HG02973 (cell line): ENCODE results near the gene IL31RA.
A peak's percentile ranks its signal among the peaks of the same experiment; 100 is the strongest.
"Not testable (repeated sequence)": the region's sequence is repeated elsewhere in the genome, so short reads cannot be mapped to it uniquely, and the experiment has no call there.

Source experiments
- ATAC-seq: cut with Tn5 transposase; IDR thresholded peaks from one replicate; pipeline ENCODE4 v1.9.1; 2021; ENCODE audit warnings: moderate library complexity; ENCODE audit not compliant: unreplicated experiment

Gene IL31RA

GRCh38 chr5:55850839-55851674 is at the start of gene IL31RA:
Gene IL31RA (plus strand): TSS chr5:55851357. CDS start chr5:55851571, 214 bp downstream.
- ATAC-seq = no peak

- ATAC-seq = not testable (repeated sequence)
Measured at GRCh38 chr5:55808814-55809213, 42.3 kb upstream of the IL31RA start.

- not testable (repeated sequence) for ATAC-seq
Measured at GRCh38 chr5:55815939-55816338, 35.2 kb upstream of the IL31RA start.

- no peak for ATAC-seq
Measured at GRCh38 chr5:55816342-55816741, 34.8 kb upstream of the IL31RA start.

GRCh38 chr5:55817030-55817429 is 34.1 kb upstream of the IL31RA start:
- no peak for ATAC-seq

- ATAC-seq = no peak
Measured at GRCh38 chr5:55820488-55820887, 30.7 kb upstream of the IL31RA start.

GRCh38 chr5:55821731-55822512 is 29.2 kb upstream of the IL31RA start:
- no peak for ATAC-seq

GRCh38 chr5:55823151-55823796 is 27.9 kb upstream of the IL31RA start:
- no peak for ATAC-seq

- ATAC-seq = peak; percentile 80
Measured at GRCh38 chr5:55829956-55830355, 21.2 kb upstream of the IL31RA start.

GRCh38 chr5:55832446-55832845 is 18.7 kb upstream of the IL31RA start:
- no peak for ATAC-seq

GRCh38 chr5:55836191-55836590 is 15.0 kb upstream of the IL31RA start:
- ATAC-seq = no peak

- ATAC-seq = no peak
Measured at GRCh38 chr5:55841976-55842375, 9.2 kb upstream of the IL31RA start.

GRCh38 chr5:55847837-55848236 is 3.3 kb upstream of the IL31RA start:
- ATAC-seq = no peak

- no peak for ATAC-seq
Measured at GRCh38 chr5:55848783-55849182, 2.4 kb upstream of the IL31RA start.

- ATAC-seq = no peak
Measured at GRCh38 chr5:55851675-55851979, 470 bp downstream of the IL31RA start.

GRCh38 chr5:55852503-55852902 is 1.3 kb downstream of the IL31RA start:
- no peak for ATAC-seq

- ATAC-seq = no peak
Measured at GRCh38 chr5:55853041-55853670, 2.0 kb downstream of the IL31RA start.

- ATAC-seq = no peak
Measured at GRCh38 chr5:55853818-55854217, 2.7 kb downstream of the IL31RA start.

- ATAC-seq = no peak
Measured at GRCh38 chr5:55855509-55855908, 4.4 kb downstream of the IL31RA start.

GRCh38 chr5:55856516-55857246 is 5.5 kb downstream of the IL31RA start:
- no peak for ATAC-seq

GRCh38 chr5:55857247-55857640 is 6.1 kb downstream of the IL31RA start:
- ATAC-seq = no peak
